Spleen (tissue), 7 donors: ENCODE results near the gene SPATA25.

Experiments
- CTCF ChIP-seq, 11 experiments: fragments of 200-600 bp in 7 of 11; fragments of 450-650 bp in 4 of 11; sonication (generic) in 4 of 11; IDR thresholded peaks in 8 of 11; conservative IDR thresholded peaks in 3 of 11; 1 replicate in 7 of 11; 2 replicates in 4 of 11; pipeline versions ENCODE4 v1.4.0 to v1.8.0; 2016 to 2021; ENCODE audit warnings: antibody characterized with exemption in 11 of 11, inconsistent platforms in 4 of 11, mild to moderate bottlenecking in 1 of 11
- POLR2A ChIP-seq, 3 donors: fragments of 450-650 bp; IDR thresholded peaks; one replicate each; pipeline ENCODE4 v1.5.1; 2017; ENCODE audit warnings: antibody characterized with exemption in 3 of 3, mild to moderate bottlenecking in 1 of 3
- POLR2AphosphoS5 ChIP-seq, 3 donors: sonication (generic); formaldehyde crosslinking; IDR thresholded peaks; one replicate each; pipeline ENCODE4 v1.5.1; 2017; ENCODE audit warnings: antibody characterized with exemption in 3 of 3
- donor health status: DM: no; HTN: no; CAD: no; lungs with moderate emphysema.
- donor health status: DM: no; HTN: no; CAD: no.
- donor health status: DM: no; HTN: no; CAD: no.

GRCh38 chr20:45878076-45878761 lies 9.2 kb downstream of the SPATA25 start:
- TF ChIP-seq CTCF (IDR thresholded peaks at IDR 0.05 in 8 of 11, conservative IDR thresholded peaks at IDR 0.05 in 3 of 11) (no peak), POLR2A (IDR thresholded peaks at IDR 0.05) (no peak), POLR2AphosphoS5 (IDR thresholded peaks at IDR 0.05) (no peak)
